ENCODE results near the gene SPR. TPM values are rescaled to one million over a fixed set of nuclear protein-coding genes. Genes with fewer than 3 reads are reported as not detected.

The SPR gene
- total and polyA plus RNA-seq, 2 of the 13 experiments (the other 11 are each of a cell fraction or from before 2014, with no cell fraction given) = 34.0 to 96.0 TPM

DNA sequence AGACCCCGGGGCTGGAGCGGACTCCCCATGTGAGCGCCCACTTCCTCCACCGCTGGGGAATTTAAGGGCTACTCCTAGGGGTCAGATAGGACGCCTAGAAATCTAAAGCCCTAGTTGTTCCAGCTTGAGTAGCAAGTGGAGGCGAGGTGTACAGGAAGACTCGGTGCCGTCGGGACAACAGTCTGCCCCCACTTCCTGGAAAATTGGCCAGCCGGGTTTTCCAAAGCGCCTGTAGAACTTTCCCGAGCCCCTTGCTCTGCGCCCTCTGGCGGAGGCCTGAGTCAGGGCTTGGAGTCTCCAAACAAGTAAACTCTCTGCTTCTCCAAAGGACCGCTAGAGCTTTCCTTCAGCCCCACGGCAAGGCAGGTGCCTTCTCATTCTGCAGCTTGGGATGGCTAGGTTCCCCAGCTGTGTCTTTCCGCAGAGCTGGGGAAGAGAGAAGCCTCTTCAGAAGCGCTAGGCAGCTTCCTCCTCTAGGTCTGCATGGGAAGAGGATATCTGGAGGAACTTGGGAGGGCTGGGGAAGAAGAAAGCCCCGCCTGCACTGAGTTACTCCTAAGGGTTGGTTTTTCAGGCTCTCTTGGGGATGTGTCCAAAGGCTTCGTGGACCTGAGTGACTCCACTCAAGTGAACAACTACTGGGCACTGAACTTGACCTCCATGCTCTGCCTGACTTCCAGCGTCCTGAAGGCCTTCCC lies 681 bp downstream of the SPR start (continued):
- TF ChIP-seq, protein P1, sequence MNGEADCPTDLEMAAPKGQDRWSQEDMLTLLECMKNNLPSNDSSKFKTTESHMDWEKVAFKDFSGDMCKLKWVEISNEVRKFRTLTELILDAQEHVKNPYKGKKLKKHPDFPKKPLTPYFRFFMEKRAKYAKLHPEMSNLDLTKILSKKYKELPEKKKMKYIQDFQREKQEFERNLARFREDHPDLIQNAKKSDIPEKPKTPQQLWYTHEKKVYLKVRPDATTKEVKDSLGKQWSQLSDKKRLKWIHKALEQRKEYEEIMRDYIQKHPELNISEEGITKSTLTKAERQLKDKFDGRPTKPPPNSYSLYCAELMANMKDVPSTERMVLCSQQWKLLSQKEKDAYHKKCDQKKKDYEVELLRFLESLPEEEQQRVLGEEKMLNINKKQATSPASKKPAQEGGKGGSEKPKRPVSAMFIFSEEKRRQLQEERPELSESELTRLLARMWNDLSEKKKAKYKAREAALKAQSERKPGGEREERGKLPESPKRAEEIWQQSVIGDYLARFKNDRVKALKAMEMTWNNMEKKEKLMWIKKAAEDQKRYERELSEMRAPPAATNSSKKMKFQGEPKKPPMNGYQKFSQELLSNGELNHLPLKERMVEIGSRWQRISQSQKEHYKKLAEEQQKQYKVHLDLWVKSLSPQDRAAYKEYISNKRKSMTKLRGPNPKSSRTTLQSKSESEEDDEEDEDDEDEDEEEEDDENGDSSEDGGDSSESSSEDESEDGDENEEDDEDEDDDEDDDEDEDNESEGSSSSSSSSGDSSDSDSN (CRISPR knock-in tag; IDR thresholded peaks at IDR 0.05) = no peak; the same call in 1 of the 2 replicates
- TF ChIP-seq KLF11 (CRISPR knock-in tag; IDR thresholded peaks at IDR 0.05) = no peak
- TF ChIP-seq, protein P2, sequence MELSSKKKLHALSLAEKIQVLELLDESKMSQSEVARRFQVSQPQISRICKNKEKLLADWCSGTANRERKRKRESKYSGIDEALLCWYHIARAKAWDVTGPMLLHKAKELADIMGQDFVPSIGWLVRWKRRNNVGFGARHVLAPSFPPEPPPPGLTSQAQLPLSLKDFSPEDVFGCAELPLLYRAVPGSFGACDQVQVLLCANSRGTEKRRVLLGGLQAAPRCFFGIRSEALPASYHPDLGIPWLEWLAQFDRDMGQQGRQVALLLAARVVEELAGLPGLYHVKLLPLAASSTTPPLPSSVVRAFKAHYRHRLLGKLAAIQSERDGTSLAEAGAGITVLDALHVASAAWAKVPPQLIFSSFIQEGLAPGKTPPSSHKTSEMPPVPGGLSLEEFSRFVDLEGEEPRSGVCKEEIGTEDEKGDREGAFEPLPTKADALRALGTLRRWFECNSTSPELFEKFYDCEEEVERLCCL (CRISPR knock-in tag; IDR thresholded peaks at IDR 0.05; ENCODE audit: borderline replicate concordance) = no peak
- TF ChIP-seq ZNF841 (CRISPR knock-in tag; IDR thresholded peaks at IDR 0.05; ENCODE audit: borderline replicate concordance) = no peak
- TF ChIP-seq, protein P3, sequence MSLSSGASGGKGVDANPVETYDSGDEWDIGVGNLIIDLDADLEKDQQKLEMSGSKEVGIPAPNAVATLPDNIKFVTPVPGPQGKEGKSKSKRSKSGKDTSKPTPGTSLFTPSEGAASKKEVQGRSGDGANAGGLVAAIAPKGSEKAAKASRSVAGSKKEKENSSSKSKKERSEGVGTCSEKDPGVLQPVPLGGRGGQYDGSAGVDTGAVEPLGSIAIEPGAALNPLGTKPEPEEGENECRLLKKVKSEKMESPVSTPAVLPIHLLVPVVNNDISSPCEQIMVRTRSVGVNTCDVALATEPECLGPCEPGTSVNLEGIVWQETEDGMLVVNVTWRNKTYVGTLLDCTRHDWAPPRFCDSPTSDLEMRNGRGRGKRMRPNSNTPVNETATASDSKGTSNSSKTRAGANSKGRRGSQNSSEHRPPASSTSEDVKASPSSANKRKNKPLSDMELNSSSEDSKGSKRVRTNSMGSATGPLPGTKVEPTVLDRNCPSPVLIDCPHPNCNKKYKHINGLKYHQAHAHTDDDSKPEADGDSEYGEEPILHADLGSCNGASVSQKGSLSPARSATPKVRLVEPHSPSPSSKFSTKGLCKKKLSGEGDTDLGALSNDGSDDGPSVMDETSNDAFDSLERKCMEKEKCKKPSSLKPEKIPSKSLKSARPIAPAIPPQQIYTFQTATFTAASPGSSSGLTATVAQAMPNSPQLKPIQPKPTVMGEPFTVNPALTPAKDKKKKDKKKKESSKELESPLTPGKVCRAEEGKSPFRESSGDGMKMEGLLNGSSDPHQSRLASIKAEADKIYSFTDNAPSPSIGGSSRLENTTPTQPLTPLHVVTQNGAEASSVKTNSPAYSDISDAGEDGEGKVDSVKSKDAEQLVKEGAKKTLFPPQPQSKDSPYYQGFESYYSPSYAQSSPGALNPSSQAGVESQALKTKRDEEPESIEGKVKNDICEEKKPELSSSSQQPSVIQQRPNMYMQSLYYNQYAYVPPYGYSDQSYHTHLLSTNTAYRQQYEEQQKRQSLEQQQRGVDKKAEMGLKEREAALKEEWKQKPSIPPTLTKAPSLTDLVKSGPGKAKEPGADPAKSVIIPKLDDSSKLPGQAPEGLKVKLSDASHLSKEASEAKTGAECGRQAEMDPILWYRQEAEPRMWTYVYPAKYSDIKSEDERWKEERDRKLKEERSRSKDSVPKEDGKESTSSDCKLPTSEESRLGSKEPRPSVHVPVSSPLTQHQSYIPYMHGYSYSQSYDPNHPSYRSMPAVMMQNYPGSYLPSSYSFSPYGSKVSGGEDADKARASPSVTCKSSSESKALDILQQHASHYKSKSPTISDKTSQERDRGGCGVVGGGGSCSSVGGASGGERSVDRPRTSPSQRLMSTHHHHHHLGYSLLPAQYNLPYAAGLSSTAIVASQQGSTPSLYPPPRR (CRISPR knock-in tag; IDR thresholded peaks at IDR 0.05; ENCODE audit: borderline replicate concordance) = no peak
- TF ChIP-seq PRPF4 (IDR thresholded peaks at IDR 0.05; ENCODE audit: low read depth, low read length, poor library complexity, severe bottlenecking) = no peak
- TF ChIP-seq NCOA1 (CRISPR knock-in tag; IDR thresholded peaks at IDR 0.05) = peak; percentile 15; the same call in 1 of the 2 replicates
- TF ChIP-seq NFKBIZ (CRISPR knock-in tag; IDR thresholded peaks at IDR 0.05) = no peak; the same call in none of the 2 replicates
- TF ChIP-seq ZNF256 (CRISPR knock-in tag; conservative IDR thresholded peaks at IDR 0.05) = no peak; the same call in 1 of the 2 replicates
- TF ChIP-seq PHF20 (CRISPR knock-in tag; IDR thresholded peaks at IDR 0.05) = no peak; the same call in 1 of the 2 replicates
- TF ChIP-seq, protein P4, sequence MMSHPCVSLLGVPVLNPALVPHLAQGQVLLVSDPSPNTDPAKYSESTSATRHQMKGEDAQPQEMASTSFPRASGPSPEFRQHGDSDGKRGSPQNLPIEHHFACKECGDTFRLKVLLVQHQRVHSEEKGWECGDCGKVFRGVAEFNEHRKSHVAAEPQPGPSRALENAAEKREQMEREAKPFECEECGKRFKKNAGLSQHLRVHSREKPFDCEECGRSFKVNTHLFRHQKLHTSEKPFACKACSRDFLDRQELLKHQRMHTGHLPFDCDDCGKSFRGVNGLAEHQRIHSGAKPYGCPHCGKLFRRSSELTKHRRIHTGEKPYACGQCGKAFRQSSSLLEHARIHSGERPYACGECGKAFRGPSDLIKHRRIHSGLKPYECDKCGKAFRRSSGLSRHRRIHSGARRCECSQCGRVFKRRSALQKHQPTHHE (CRISPR knock-in tag; IDR thresholded peaks at IDR 0.05; ENCODE audit: borderline replicate concordance) = 0 out of 2 replicates have a peak, but pooled peaks have one; percentile 14
- TF ChIP-seq, protein P5, sequence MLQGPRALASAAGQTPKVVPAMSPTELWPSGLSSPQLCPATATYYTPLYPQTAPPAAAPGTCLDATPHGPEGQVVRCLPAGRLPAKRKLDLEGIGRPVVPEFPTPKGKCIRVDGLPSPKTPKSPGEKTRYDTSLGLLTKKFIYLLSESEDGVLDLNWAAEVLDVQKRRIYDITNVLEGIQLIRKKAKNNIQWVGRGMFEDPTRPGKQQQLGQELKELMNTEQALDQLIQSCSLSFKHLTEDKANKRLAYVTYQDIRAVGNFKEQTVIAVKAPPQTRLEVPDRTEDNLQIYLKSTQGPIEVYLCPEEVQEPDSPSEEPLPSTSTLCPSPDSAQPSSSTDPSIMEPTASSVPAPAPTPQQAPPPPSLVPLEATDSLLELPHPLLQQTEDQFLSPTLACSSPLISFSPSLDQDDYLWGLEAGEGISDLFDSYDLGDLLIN (CRISPR knock-in tag; IDR thresholded peaks at IDR 0.05; ENCODE audit: borderline replicate concordance) = no peak
- TF ChIP-seq, protein P6, sequence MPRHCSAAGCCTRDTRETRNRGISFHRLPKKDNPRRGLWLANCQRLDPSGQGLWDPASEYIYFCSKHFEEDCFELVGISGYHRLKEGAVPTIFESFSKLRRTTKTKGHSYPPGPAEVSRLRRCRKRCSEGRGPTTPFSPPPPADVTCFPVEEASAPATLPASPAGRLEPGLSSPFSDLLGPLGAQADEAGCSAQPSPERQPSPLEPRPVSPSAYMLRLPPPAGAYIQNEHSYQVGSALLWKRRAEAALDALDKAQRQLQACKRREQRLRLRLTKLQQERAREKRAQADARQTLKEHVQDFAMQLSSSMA (CRISPR knock-in tag; IDR thresholded peaks at IDR 0.05) = no peak
- TF ChIP-seq, protein P7, sequence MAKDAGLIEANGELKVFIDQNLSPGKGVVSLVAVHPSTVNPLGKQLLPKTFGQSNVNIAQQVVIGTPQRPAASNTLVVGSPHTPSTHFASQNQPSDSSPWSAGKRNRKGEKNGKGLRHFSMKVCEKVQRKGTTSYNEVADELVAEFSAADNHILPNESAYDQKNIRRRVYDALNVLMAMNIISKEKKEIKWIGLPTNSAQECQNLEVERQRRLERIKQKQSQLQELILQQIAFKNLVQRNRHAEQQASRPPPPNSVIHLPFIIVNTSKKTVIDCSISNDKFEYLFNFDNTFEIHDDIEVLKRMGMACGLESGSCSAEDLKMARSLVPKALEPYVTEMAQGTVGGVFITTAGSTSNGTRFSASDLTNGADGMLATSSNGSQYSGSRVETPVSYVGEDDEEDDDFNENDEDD (CRISPR knock-in tag; IDR thresholded peaks at IDR 0.05; ENCODE audit: borderline replicate concordance) = peak; percentile 50; the same call in 1 of the 2 replicates
